ENCODE results near the gene FAM131B.

FAM131B gene

GRCh38 chr7:143346018-143346417 is 16.5 kb downstream of the FAM131B start:
- POLR2A ChIA-PET = interaction anchor here (1.2 kb wide), 1 partner anchor 9 kb away, joined by 4 read pairs; no protein-coding TSS in a partner anchor

GRCh38 chr7:143345428-143345900 is 17.0 kb downstream of the FAM131B start:
- DNase-seq (ENCODE audit: extremely low spot score) = peak; percentile 89
- TF ChIP-seq ARNT (IDR thresholded peaks at IDR 0.05) (no peak), CTBP1 (IDR thresholded peaks at IDR 0.05; ENCODE audit: borderline replicate concordance) (no peak), ELF4 (IDR thresholded peaks at IDR 0.05) (no peak), FOXK2 (IDR thresholded peaks at IDR 0.05) (no peak), TARDBP (IDR thresholded peaks at IDR 0.05) (no peak), LEF1 (IDR thresholded peaks at IDR 0.05; ENCODE audit: borderline replicate concordance) (no peak), L3MBTL2 (conservative IDR thresholded peaks at IDR 0.05) (peak; percentile 45; the same call in 1 of the 2 replicates)
- ChIA-PET CTCF (interaction anchor here (0.6 to 2.7 kb wide), 10 partner anchors 9 to 758 kb away, joined by 3 to 12 read pairs (median 4); no protein-coding TSS in a partner anchor), POLR2A (interaction anchor here (1.2 kb wide), 1 partner anchor 9 kb away, joined by 4 read pairs; no protein-coding TSS in a partner anchor)

More at GRCh38 chr7:143346018-143346417, 16.5 kb downstream of the FAM131B start:
- no peak for TF ChIP-seq TARDBP (IDR thresholded peaks at IDR 0.05)
- TF ChIP-seq ZNF384 (IDR thresholded peaks at IDR 0.05) = no peak
- TF ChIP-seq CTBP1 (IDR thresholded peaks at IDR 0.05; ENCODE audit: borderline replicate concordance) = no peak
- no peak for TF ChIP-seq FOXK2 (IDR thresholded peaks at IDR 0.05)
- no peak for TF ChIP-seq PKNOX1 (IDR thresholded peaks at IDR 0.05)
- TF ChIP-seq L3MBTL2 (conservative IDR thresholded peaks at IDR 0.05) = no peak
- no peak for TF ChIP-seq FOXA1 (IDR thresholded peaks at IDR 0.05)
- no peak for TF ChIP-seq BHLHE40 (IDR thresholded peaks at IDR 0.05; ENCODE audit: borderline replicate concordance)
- TF ChIP-seq SUZ12 (IDR thresholded peaks at IDR 0.05) = no peak
- TF ChIP-seq ARNT (IDR thresholded peaks at IDR 0.05) = no peak
- CTCF ChIA-PET = interaction anchor here (0.9 to 2.7 kb wide), 6 partner anchors 9 to 71 kb away, joined by 3 to 12 read pairs (median 5); no protein-coding TSS in a partner anchor
- DNase-seq (ENCODE audit: extremely low spot score) = no peak

GRCh38 chr7:143343596-143343995 is 18.9 kb downstream of the FAM131B start:
- ChIA-PET POLR2A (no interaction called here), CTCF (no interaction called here)
- TF ChIP-seq ARNT (IDR thresholded peaks at IDR 0.05) (no peak), PKNOX1 (IDR thresholded peaks at IDR 0.05) (no peak)
- DNase-seq (ENCODE audit: extremely low spot score) = no peak

- no peak for DNase-seq (ENCODE audit: extremely low spot score)
- POLR2A ChIA-PET = no interaction called here
- no peak for TF ChIP-seq BHLHE40 (IDR thresholded peaks at IDR 0.05; ENCODE audit: borderline replicate concordance)
- no peak for TF ChIP-seq PKNOX1 (IDR thresholded peaks at IDR 0.05)
- TF ChIP-seq CTBP1 (IDR thresholded peaks at IDR 0.05; ENCODE audit: borderline replicate concordance) = no peak
- no peak for TF ChIP-seq TARDBP (IDR thresholded peaks at IDR 0.05)
- no peak for TF ChIP-seq ELF4 (IDR thresholded peaks at IDR 0.05)
- TF ChIP-seq FOXA1 (IDR thresholded peaks at IDR 0.05) = no peak
- no peak for TF ChIP-seq L3MBTL2 (conservative IDR thresholded peaks at IDR 0.05)
- no peak for TF ChIP-seq FOXM1 (IDR thresholded peaks at IDR 0.05; ENCODE audit: borderline replicate concordance)
- no peak for TF ChIP-seq LEF1 (IDR thresholded peaks at IDR 0.05; ENCODE audit: borderline replicate concordance)
- no peak for TF ChIP-seq NFRKB (IDR thresholded peaks at IDR 0.05)
- CTCF ChIA-PET = no interaction called here
Measured at GRCh38 chr7:143341842-143342241, 20.7 kb downstream of the FAM131B start.

- no peak for DNase-seq (ENCODE audit: extremely low spot score)
- TF ChIP-seq LEF1 (IDR thresholded peaks at IDR 0.05; ENCODE audit: borderline replicate concordance) (no peak), SP1 (IDR thresholded peaks at IDR 0.05) (no peak), ARNT (IDR thresholded peaks at IDR 0.05) (no peak), NFRKB (IDR thresholded peaks at IDR 0.05) (no peak), SUZ12 (IDR thresholded peaks at IDR 0.05) (no peak), FOXA1 (IDR thresholded peaks at IDR 0.05) (no peak), HDGF (IDR thresholded peaks at IDR 0.05; ENCODE audit: borderline replicate concordance) (no peak), PKNOX1 (IDR thresholded peaks at IDR 0.05) (no peak), ELF4 (IDR thresholded peaks at IDR 0.05) (no peak), TARDBP (IDR thresholded peaks at IDR 0.05) (no peak), FOXK2 (IDR thresholded peaks at IDR 0.05) (no peak), CTBP1 (IDR thresholded peaks at IDR 0.05; ENCODE audit: borderline replicate concordance) (no peak), ZNF384 (IDR thresholded peaks at IDR 0.05) (no peak), L3MBTL2 (conservative IDR thresholded peaks at IDR 0.05) (no peak), FOXM1 (IDR thresholded peaks at IDR 0.05; ENCODE audit: borderline replicate concordance) (no peak), BHLHE40 (IDR thresholded peaks at IDR 0.05; ENCODE audit: borderline replicate concordance) (no peak)
- ChIA-PET CTCF (interaction anchor here (1.4 kb wide), 1 partner anchor 8 kb away, joined by 7 read pairs; no protein-coding TSS in a partner anchor), POLR2A (interaction anchor here (1.1 kb wide), 1 partner anchor 8 kb away, joined by 4 read pairs; no protein-coding TSS in a partner anchor)
Measured at GRCh38 chr7:143337216-143337615, 25.3 kb downstream of the FAM131B start.

- POLR2A ChIA-PET = no interaction called here
- DNase-seq (ENCODE audit: extremely low spot score) = no peak
- CTCF ChIA-PET = no interaction called here
- TF ChIP-seq NFRKB (IDR thresholded peaks at IDR 0.05) = no peak
- no peak for TF ChIP-seq HDGF (IDR thresholded peaks at IDR 0.05; ENCODE audit: borderline replicate concordance)
- TF ChIP-seq ELF4 (IDR thresholded peaks at IDR 0.05) = no peak
- TF ChIP-seq TARDBP (IDR thresholded peaks at IDR 0.05) = no peak
- TF ChIP-seq CTBP1 (IDR thresholded peaks at IDR 0.05; ENCODE audit: borderline replicate concordance) = no peak
Measured at GRCh38 chr7:143334244-143334643, 28.3 kb downstream of the FAM131B start.

Data from HEK293T (cell line).